ENCODE data around the gene TMEM129. TPM values are rescaled to one million over a fixed set of nuclear protein-coding genes. Genes with fewer than 3 reads are reported as not detected.
"Not testable (repeated sequence)": the region's sequence is repeated elsewhere in the genome, so short reads cannot be mapped to it uniquely, and the experiment has no call there.

TMEM129 gene
- total RNA-seq, 1 donor from 2014 or later, result 121 TPM

- not testable (repeated sequence) for DNase-seq (ENCODE audit: low read depth)
These were observed 19.5 kb downstream of the TMEM129 start for GRCh38 chr4:1701671-1702070.

DNA sequence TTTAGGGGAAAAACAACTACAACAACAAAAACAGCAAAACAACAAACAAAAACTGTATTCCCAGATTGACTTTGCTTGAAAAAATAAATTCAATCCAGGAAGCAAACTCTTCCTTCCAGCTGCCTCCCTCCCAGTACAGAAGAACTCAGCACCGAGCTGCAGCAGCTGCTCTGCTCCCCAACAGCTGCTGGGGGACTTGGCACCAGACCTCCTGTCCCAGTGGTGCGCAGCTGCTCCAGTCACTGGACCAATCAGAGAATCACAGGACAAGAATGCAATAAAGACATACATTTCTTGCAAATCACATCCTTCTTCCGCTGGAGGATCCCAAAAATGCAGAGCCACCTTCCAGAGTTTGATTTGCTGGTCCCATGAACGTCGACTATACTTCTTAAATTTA is 25.2 kb downstream of the TMEM129 start:
- DNase-seq (ENCODE audit: low read depth), result peak; percentile 90

DNA sequence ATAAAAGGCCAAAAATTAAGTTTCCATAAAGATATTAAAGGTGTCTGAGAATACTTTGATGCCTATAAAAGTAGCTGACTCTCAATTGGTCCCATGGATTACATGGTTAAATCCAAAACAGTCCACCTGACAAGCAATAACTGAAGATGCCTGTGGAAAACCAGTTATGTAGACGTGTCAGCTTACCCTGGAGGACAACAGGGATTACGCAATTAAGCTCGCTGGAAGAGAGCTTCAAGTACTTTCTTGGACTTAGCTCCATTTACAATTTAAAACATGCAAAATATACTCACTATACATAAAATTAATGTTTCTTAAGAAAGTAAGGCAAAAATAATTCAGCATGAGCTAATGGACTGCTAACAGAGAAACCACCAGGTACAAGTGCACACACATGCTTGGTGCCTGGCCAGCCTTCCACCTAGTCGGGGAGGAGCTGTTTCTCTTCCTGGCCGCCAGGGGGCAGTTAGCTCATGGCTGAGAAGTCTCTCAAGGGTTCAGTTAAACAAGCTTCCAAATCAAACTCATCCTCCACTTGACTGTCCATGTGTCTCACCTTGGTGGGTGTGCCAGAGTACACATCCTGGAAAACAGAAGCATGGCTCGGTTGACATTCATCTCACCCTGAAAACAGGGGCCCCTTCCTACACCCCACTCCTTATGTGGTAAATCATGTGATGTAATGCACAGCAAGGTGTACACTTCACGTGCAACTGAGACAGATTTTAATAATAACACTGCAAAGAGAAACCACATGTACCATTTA is 27.8 kb downstream of the TMEM129 start:
- peak; percentile 68 for DNase-seq (ENCODE audit: low read depth)

DNA sequence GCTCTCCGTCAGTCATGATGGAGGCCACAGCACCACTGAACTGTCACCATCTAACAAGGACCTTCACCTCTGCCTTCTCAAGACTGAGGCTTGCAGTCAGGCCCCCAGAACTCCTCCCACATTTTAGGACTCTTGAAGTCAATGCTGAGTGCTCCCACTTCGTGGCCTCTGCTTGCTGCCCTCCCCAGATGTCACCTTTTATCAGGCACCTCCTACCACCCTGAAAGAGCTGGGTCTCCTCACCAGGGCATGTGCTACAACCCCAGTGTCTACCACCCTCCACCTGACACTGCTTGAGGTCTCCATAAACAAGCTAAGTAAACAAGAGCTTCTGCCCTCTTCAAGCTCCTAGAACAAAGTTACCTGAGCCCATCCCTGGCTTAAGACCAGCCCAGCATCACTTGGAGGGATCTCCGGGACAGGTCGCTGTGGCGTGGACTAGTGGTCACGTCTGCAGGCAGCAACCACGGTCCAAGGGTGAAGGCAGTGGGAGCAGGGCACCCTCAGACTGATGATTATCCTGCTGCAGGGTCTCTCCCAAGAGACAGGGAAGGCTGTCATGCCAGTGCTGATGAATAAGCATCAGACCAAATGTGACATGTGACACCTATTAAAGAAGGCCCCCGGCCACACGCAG is 29.3 kb downstream of the TMEM129 start:
- no peak for DNase-seq (ENCODE audit: low read depth)

DNA sequence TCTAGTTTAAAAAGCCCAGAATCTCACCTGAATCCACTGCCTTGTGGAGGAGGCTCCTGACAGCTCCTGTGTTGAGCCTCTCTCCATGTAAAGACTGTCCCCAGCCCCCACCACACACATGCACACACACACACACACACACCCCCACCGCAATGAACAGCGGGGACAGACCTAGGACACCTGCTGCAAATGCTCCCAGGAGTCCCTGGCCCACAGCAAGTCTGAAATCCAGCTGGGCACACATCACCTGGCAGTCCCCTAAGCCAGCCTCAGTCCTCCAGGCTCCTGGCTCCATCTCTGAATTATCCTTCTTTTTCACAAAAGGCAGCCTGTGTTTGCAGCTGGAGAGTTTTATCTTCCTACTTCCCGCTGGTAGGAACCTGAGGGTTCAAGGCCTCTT is 30.4 kb downstream of the TMEM129 start:
- DNase-seq (ENCODE audit: low read depth), result no peak

- no peak for DNase-seq (ENCODE audit: low read depth)
These were observed 34.6 kb downstream of the TMEM129 start for GRCh38 chr4:1686440-1687036.

DNA sequence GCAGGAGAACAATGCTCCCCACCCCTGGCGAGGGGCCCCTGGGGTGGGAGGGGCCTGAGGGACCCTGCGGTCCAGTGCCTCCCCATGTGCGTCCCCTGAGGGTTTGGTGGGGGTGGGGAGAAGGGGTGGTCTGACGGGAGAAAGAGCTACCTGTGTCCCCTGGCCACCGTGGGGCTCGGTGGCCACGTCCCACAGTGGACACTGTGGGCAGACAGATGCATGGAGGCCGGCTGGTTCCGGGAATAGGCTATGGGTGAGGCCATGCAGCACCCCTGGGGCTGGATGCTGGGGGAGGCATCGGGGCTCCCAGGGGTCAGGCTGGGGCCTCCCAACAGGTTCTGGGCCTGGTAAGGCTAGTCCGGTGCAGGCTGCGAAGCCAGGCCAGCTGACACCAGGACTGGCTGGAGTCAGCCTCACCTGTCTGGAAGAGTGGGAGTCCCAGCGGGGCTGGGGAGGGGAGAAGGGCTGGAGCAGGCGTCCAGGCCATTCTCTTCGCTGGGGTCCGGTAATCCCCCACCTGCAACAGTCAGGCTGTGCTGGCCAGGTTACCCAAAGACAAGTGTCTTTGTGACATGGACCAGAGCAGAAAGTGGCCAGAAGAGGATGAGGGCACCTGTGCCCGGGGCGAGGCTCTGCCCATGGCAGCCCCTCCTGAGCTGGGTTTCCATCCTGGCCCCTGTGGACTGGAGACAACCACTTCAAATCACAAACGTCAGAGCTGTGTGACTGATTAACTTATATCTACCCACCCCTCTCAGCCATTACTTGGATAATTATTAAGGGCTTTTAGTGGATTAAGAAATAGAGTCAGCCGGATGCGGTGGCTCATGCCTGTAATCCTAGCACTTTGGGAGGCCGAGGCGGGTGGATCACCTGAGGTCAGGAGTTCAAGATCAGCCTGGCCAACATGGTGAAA is 35.6 kb downstream of the TMEM129 start:
- DNase-seq (ENCODE audit: low read depth), result no peak

DNA sequence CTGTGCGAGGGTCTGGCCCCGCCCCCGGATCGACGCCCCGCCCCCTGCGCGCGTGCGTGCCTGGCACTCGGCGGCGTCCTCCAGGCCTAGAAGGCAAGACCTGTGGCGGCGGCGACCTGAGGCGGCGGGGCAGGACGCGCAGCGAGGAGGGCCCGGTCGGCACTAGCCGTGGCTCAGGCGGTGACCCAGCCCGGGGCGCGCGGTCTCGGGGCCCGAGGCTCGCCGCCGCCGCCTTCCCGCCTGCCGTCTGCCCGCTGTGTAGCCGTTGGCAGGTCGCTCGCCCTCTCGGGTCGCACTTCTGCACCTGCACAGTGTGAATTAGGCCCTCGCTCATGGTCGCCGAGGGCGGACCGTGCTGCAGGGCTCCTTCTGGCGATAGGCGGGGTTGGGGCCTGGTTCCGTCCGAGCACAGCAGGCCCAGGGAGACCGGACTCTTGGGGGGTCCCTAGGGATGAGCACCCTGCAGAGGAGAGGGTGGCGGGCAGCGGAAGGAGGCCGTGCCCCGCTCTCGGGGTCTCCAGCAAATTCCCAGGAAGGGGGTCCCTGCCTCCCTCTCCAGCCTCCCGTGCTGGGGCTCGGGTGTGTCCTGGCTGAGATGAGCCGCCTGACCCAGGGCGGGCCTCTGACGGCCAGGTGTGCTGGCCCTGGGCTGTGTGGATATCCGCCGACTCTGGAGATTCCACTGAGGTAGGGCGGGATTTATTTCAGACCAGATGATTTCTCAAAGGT is 36.5 kb downstream of the TMEM129 start:
- DNase-seq (ENCODE audit: low read depth), result no peak

DNA sequence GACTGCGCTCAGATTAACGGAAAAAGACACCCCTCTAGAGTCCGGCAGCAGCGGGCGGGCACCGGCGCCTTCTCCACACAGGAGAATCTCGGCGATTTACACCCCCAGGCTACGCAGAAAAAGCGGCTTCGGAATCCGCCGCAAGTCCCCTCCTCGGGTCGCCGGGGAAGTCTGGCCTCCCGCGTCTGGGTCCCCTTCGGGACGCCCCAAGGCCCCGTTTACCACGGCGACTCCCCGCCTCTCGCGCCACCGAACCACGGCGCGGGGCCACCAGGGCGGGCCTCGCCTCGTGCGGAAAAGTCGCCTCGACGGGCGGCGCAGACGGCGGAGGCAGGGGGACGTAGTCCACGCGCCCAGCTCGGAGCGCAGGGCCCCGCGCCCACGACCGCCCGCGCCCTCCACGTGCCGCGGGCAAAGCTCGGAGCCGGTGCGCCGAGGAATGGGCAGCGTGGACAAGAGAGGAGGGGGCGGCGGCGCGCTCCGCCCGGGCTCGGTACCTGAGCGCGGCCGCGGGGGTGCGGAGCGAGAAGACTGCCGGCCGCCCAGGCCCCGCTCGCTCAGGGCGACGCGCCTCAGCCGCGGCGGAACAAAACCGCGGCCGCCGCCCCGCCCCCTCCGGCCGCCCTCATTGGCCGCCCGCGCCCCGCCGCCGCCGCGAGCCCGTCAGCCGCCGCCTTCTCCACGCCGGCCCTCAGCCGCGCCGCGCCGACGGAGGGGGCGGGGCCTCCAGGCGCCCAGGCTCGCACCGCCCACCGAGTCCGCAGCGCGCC is 37.2 kb downstream of the TMEM129 start, which contains the start of gene FAM53A:
FAM53A (minus strand) TSS at position 578 of the 770 bp plus-strand sequence. CDS start 15,572 bp downstream, outside the sequence.
- DNase-seq (ENCODE audit: low read depth), result peak; percentile 84

GRCh38 chr4:1683261-1683735 is 37.8 kb downstream of the TMEM129 start:
- DNase-seq (ENCODE audit: low read depth), result peak; percentile 63

- no peak for DNase-seq (ENCODE audit: low read depth)
These were observed 38.3 kb downstream of the TMEM129 start for GRCh38 chr4:1682860-1683259.

- DNase-seq (ENCODE audit: low read depth), result no peak
These were observed 42.9 kb downstream of the TMEM129 start for GRCh38 chr4:1678244-1678643.

GRCh38 chr4:1676605-1677525 is 44.3 kb downstream of the TMEM129 start:
- no peak for DNase-seq (ENCODE audit: low read depth)

GRCh38 chr4:1675802-1676137 is 45.4 kb downstream of the TMEM129 start:
- DNase-seq (ENCODE audit: low read depth), result no peak

GRCh38 chr4:1675136-1675801 is 45.9 kb downstream of the TMEM129 start:
- DNase-seq (ENCODE audit: low read depth), result no peak

DNA sequence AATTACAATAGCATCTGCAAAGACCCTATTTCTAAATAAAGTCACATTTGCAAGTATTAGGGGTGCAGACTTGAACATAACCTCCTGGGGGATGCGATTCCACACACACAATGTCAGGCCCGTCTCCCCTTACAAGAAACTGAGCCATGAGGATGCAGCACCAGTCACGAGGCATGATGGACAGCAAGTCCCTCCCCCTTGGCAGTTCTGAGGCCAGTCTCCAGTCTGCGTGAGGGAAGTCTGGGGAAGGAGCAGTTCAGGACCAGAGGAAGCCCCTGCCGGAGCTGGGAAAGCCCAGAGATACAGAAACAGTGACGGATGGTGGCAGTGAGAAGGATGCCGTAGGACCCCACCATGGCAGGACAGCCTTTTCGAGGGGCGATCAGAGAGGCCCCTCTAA is 46.4 kb downstream of the TMEM129 start:
- DNase-seq (ENCODE audit: low read depth), result no peak

DNA sequence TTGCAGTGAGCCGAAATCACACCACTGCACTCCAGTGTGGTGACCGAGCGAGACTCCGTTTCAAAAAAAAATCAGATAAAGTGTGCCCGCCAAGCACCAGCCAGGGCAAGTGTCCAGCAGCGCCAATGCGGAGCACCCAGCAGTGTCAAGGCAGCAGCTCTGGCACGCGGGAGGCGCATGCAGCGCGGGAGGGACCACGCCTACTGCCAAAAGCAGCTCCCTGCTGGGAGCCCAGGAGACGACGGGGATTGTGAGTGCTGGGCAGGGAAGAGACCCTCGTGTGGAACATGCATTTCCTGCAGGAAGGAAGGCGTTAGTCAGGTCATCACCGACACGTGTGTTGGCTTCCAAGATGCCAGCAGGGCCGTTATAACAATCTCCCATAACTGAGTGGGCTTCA is 47.5 kb downstream of the TMEM129 start:
- no peak for DNase-seq (ENCODE audit: low read depth)

- DNase-seq (ENCODE audit: low read depth), result not testable (repeated sequence)
These were observed 50.1 kb downstream of the TMEM129 start for GRCh38 chr4:1671011-1671410.
